Measurements from ENCODE around the gene INPP5B.
A peak's percentile ranks its signal among the peaks of the same experiment; 100 is the strongest.
"Not testable (repeated sequence)": the region's sequence is repeated elsewhere in the genome, so short reads cannot be mapped to it uniquely, and the experiment has no call there.

INPP5B gene

DNA sequence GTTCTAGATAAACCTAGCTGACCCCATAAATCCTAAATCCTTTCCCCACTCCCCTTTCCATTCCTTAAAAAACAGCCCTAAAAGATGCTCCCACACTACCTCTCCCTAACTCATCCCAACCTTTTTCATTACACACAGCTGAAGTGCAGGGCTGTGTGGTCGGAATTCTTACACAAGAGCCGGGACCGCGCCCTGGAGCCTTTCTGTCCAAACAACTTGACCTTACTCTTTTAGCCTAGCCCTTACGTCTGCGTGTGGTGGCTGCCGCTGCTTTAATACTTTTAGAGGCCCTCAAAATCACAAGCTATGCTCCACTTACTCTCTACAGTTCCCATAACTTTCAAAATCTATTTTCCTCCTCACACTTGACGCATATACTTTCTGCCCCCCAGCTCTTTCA, 36.0 kb downstream of the INPP5B start:
- DNase-seq, result not testable (repeated sequence)

DNA sequence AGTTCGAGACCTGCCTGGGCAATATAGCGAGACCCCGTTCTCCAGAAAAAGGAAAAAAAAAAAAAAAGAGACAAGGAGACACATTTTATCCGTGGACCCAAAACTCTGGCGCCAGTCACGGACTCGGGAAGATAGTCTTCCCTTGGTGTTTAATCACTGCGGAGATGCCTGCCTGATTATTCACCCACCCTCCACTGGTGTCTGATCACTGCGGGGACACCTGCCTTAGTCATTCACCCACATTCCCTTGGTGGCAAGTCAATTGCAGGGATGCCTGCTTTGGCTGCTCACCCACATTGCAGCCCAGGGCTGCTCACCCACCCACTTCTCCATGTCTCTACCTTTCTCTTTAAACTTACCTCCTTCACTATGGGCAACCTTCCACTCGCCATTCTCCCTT, 38.3 kb downstream of the INPP5B start:
- not testable (repeated sequence) for DNase-seq

DNA sequence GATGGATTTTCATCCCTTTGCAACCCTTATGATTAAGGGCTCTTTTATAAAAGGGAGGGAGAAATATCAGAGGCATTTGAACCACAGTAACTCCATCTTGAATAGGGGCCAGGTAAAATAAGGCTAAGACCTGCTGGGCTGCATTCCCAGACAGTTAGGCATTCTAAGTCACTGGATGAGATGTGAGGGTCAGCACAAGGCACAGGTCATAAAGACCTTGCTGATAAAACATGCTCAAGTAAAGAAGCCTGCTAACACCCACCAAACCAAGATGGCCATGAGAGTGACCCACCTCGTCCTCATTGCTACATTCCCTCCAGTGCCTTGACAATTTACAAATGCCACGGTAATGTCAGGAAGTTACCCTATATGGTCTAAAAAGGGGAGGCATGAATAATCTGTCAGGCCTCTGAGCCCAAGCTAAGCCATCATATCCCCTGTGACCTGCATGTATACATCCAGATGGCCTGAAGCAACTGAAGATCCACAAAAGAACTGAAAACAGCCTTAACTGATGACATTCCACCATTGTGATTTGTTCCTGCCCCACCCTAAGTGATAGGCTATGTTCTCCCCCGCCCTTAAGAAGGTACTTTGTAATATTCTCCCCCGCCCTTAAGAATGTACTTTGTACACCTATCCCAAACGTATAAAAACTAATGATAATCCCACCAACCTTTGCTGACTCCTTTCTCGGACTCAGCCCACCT, 39.3 kb downstream of the INPP5B start:
- not testable (repeated sequence) for DNase-seq

DNA sequence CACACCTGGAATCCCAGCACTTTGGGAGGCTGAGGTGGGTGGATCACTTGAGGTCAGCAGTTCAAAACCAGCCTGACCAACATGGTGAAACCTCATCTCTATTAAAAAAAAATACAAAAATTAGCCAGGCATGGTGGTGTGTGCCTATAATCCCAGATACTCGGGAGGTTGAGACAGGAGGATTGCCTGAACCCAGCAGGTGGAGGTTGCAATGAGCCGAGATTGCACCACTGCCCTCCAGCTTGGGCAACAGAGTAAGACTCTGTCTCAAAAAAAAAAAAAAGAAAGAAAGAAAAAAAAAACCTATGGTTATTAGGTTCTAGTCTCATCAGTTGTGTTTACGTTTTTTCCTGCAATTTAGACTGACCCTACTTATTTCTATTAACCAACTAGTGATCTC, 40.3 kb downstream of the INPP5B start:
- DNase-seq, result not testable (repeated sequence)

DNA sequence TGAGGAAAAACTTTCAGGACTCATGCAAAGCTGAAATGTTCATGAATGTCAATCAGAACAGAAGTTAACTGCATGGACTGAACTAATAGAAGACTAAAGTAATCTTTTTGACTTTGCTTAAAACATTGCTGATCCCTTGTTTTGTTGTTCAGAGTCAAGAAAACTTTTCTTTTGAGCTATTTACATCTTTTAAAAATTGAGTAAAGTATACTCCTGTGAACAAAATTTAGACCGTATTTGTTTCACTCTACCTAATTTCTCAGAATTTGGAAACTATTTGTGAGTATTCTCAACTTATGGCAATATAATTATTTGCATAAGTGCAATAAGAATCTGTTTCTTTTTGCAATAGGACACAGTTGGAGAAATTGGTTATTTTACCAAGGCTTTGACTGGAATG, 41.1 kb downstream of the INPP5B start:
- no peak for DNase-seq

DNA sequence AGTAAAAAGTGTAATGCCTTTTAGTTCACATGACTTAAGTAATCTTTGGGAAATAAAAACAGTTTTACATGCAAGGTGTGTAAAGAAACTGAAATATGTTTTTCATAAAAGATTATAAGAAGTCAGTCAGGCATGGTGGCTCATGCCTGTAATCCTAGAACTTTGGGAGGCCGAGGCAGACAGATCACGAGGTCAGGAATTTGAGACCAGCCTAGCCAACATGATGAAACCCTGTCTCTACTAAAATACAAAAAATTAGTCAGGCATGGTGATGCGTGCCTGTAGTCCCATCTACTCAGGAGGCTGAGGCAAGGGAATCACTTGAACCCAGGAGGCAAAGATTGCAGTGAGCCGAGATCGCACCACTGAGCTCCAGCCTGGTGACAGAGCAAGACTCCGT, 42.9 kb downstream of the INPP5B start:
- not testable (repeated sequence) for DNase-seq

DNA sequence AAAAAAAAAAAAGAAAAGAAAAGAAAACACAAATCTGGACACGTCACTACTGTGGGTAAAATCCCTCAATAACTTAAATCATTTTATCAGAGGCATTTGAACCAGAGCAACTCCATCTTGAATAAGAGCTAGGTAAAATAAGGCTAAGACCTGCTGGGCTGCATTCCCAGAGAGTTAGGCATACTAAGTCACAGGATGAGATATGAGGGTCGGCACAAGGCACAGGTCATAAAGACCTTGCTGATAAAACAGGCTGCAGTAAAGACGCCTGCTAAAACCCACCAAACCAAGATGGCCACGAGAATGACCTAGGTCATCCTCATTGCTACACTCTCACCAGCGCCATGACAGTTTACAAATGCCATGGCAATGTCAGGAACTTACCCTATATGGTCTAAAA, 43.9 kb downstream of the INPP5B start:
- no peak for DNase-seq

DNA sequence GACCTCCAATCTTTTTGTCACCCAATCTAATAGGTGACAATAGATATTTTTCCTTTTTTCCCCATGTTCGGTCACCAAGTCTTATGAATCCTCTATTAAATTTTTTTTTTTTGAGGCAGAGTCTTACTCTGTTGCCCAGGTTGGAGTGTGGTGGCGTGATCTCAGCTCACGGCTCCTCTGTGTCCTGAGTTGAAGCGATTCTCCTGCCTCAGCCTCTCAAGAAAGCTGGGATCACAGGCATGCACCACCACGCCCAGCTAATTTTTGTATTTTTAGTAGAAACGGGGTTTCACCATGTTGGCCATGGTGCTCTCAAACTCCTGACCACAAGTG, 45.0 kb downstream of the INPP5B start:
- DNase-seq, result no peak

DNA sequence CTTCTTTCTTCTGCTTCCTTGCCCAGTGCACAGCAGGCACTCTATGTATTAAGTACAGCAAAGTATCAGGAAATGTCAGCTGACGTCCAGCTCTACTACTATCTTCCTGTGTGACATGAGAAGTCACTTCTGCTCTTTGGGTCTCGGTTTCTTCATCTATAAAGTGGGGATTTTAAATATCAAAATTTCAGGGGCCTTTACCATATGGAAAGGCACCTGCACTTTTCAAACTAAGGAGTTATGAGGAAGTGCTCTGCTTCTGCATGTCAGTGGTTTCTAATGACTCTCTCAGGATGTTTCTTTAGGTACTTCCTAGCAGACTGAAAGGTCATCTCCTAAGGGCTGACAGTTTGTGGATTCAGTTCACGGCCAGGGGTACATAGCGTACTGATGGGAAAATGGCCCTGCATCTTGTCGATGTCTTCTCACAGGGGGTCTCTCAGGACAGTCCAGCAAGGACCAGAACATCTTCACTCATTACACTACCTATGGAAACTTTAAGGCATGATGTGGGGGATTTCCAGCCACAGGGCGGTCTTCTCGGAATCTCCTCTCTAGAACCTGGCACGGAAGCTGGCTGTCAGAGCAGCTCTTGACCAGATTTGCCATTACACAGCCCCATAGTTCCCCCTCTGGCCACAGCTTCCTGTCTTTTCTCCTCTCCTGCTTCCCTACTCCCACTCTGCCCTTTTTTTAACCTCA, 45.5 kb downstream of the INPP5B start:
- DNase-seq, result no peak

DNA sequence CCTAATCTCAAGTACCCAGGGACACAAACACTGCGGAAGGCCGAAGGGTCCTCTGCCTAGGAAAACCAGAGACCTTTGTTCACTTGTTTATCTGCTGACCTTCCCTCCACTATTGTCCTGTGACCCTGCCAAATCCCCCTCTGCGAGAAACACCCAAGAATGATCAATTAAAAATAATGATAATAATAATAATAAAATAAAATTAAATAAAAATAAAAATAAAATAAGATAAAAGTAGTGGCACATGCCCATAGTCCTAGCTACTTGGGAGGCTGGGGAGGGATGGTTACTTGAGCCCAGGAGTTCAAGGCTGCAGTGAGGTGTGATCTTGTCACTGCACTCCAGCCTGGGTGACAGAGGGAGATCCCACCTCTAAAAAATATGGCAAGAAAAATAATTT, 49.3 kb downstream of the INPP5B start:
- not testable (repeated sequence) for DNase-seq

DNA sequence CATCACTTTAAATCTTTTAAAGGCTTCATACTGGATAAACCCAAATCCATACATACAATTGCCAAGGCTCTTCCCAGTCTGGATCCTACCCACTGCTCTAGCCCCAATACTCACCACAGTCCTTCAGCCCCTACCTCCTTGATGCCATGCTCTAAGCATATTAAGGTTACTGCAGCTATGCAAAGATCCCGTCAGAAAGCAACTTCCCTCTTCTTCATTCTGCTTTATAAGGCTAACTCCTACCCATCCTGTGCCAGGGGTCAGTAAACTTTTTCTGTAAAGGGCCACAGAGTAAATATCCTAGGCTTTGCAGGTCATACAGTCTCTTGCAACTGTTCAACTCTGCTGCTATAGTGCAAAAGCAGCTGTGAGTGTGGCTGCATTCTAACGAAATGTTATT, 53.2 kb downstream of the INPP5B start:
- no peak for DNase-seq

DNA sequence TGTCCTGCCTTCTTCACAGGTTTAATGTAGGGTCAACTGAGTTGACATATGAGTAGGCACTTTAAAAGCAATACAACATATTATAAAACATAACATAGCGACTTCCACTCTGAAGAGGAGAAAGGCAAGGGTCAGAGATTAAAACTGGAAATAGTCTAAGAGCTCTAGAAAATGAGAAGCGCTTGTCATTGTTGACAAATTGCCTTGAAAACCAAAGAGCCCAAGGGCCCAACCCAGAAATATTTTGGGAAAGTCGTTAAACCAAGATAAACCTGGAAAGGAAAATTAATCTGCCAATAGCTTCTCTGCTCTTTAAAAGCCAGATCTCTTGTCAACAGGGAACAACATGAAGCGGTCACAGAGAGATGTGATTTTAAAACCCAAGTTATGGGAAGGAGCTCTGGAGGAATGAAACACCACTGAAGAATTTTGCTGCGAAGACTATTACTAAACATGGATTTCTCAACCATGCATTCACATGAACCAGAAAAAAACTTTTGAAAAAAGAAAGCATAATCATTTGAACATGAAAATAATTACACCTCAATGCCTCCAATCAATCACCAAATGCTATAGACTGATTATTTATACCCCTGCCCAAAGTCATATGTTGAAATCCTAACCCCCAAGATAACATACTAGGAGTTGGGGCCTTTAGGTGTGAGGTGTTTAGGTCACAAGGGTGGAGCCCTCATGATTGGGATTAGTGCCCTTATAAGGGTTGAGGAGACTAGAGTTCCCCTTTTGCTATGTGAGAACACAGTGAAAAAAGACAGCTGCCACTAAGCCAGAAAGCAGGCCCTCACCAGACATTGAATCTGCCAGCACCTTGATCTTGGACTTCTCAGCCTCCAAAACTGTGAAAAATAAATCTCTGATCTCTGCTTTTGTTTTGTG, 54.5 kb downstream of the INPP5B start:
- no peak for DNase-seq

DNA sequence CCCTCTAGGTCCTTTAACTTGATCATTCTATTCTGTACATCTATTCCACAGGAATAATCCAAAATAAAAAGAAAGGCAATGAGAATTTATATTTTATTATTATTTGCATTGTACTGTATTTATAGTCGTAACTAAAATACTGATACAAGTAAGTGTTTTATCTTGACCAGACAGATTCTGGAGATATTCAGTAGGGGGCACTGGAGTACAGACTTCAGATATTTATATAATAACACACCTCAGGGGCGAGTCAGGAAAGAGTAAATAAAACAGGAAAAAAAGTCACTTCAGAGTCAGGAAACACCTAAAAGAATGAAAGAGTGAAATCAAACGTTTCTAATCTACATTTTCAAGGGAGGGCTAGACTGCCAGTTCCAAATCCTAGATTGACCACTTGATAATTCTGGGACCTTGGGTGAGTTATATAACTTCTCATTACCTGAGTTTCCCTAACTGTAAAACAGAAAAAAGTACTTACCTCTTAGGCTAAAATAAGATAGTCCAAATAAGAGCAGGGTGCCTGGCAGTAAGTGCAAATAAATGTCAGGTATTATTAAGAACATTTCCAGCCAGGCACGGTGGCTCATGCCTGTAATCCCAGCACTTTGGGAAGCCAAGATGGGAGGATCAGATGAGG, 56.4 kb downstream of the INPP5B start:
- peak; percentile 5 for DNase-seq

DNA sequence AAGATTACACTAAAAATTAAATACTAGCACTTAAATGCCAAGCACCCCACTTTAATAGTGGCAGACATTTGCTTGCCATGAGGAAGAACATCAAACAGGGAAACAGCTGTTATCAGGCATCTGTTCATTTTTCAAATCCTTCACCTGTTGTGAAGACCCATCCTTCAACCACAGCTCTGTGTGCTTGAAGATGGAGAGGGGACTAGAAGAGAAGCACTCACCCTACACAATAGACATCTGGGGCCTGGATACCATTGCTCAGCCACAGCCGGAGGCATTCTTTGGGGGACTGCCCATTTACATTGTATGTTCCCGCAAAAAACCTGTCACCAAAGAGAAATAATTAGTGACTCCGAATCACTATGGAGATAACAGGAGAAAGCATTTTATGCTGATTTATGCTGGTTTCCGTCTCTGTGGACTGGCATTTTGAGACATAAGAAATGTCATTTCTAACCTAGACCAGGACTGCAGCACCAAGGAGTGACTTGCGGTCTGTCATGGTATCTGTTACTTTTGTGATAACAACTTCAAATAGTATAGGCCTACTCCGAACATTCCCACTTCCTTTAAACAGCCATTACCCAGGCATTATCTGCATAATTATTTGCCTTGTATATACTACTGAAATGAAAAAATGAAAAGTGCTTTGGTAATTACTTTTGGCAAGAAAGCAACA, 58.7 kb downstream of the INPP5B start:
- no peak for DNase-seq

DNA sequence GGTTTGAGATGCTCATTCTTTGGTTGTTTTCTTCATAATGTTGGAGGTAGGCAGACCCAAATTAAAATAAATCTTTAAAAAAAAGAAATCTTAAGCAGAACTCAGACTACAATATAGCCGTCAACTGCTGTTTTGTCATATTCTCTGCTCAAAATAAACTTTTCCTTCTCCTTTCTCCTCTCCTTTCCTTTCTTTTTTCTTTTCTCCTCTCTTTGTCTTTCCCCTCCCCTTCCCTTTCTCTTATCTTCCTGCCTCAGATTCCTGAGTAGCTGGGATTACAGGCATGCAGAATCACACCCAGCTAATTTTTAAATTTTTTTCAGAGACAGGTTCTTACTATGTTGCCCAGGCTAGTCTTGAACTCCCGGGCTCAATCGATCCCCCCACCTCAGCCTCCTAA, 62.7 kb downstream of the INPP5B start:
- no peak for DNase-seq

DNA sequence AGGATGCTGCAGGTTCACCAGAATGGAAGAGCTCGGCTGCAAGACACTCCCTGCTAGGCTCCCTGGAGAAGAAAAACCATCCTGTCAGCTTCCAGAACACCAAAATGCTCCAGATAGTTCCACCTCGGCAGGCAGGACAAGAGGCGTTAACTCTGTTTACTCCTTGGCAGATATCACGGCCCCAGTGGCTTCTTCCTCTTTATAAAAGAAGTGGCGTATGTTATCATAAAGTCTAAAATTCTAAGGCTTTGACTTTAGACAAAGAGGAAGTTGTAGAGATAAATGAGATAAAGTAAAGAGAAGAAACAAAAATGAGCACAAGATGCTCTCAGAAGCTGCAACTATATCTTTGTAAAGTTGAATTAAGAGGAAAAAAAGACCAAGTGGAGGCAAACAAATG, 63.2 kb downstream of the INPP5B start:
- no peak for DNase-seq

DNA sequence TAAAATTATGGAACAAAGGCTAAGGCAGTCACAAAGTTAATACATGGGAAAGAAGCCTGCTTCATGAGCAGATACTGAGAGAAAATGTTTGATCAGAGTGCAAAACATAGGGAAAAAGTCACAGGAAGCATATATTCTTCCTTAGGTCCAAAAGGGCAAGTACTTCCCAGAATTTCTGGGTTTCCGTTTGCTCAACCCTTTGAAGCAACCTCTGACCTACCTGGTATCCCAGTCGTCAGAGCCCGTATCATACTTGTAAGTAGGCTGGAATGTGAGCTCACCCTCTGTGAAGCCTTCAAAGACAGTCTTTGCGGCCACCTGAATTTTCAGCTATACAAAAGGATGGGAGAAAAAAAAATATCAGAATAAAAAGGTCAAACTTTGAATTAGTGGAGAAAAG, 67.0 kb downstream of the INPP5B start:
- no peak for DNase-seq

DNA sequence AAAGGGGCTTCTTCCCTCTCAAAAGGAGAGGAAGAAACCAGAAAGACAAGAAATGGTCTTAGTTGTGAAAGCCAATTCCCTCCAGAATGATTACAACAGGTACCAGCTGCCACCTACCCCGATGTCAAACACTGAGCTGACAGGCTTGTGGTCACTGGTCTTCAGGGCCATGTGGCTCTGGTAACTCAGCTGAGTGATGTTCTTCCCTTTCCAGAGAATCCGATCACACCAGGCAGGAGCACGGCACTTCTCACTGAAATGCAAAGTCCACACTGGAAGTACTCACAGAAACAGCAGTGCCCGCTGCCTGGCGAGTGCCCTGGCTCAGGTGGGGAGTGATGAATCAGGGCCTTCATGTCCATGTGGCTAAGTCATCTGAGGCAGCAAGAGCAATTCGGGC, 68.8 kb downstream of the INPP5B start:
- no peak for DNase-seq

DNA sequence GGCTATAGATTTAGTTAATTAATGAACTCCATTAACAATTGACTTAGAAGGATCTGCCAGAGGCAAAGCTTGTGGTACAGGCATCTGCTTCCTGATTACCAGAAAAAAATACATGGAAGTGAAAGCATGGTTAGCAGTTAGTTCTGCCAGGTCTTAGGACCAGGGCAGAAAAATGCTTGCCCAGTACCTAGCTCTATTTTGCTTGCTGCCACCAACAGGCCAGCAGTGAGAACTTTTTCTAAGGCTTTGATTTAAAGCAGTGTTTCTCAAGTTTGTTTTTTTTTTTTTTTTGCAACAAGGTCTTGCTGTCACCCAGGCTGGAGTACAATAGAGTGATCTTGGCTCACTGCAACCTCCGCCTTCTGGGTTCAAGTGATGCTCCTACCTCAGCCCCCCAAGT, 71.0 kb downstream of the INPP5B start:
- DNase-seq, result no peak

DNA sequence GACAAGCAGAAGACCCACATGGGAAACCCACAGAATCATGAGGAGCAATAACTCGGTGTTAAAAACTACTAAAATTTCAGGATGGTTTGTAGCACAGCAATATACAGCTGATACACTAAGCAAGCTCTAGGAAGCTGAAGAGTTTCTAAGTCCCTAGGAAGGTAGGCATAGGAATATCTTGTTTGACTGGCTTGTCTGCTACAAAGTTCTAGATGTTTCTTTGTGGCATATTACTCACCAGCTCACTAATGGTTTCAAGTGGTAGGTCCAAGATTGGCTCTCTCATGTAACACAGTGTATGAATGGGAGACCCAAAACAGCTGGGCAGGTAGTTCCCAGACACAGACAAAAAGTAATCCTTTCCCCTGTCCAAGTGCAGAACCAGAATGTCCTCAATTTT, 74.2 kb downstream of the INPP5B start:
- DNase-seq, result no peak

DNA sequence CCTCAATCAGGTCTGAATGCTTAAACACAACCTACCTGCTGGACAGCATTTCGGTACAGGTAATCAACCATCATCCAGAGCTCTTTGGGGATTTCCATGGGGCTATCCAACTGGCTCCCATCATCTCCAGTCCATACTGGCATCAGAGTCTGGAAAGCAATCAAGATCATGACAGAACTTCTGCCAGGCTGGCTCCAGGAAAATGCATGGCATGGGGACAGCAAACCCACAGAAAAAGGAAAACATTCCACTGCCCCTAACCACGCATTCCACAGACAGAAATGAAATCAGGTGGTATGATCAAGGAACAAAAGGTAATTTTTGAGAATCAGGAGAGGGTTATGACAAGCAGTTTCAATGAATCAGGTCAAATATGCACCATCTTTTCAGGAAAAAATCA, 78.4 kb downstream of the INPP5B start:
- no peak for DNase-seq

DNA sequence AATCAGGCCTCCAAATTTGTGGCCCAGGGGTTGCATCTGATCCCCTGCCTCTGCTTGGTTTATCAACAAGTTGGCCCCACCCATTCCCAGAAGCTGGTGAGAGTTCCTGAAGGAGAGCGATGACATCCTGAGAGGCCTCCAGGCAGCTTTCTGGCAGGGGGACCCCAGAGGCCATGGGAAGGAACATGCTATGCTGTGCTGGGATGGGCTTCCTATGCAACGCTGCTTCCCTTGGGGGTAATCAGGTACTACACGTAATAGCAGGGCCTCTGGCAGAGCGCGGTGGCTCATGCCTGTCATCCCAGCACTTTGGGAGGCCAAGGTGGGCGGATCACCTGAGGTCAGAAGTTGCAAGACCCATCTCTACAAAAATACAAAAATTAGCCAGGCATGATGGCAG, 79.1 kb downstream of the INPP5B start:
- no peak for DNase-seq

DNA sequence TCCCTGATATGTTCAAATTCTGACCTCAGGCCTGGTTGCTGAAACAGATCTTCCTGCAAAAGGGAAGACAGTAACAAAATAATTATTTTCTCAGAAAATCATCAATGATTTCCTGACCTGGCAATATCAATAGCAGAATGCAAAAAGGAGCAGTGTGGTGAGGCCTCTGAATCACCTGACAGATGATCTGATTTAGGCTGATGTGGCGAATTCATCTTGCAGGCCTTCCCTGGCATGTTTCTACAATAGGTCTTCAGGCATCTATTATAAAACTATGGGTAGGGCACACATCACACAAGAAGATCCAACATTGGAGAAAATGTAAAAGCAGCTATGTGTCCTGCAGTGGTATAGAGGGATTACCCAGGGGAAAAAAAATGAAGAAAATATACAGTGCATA, 80.4 kb downstream of the INPP5B start:
- DNase-seq, result no peak

Measured in NCI-H446 treated with DMSO at 0.1 percent for 48 hours (cell line).